VCaP (cell line): Measurements from ENCODE around the gene IFT57.

Experiments
- H3K27ac ChIP-seq: fragments of 450-650 bp; 2 replicates; pipeline ENCODE4 v1.5.1; 2017
- CTCF ChIP-seq: fragments of 450-650 bp; conservative IDR thresholded peaks from 2 replicates; pipeline ENCODE4 v1.5.1; 2017; ENCODE audit warnings: mild to moderate bottlenecking, moderate library complexity

The IFT57 gene

GRCh38 chr3:108152274-108152673 lies 70.0 kb downstream of the IFT57 start:
- no peak overlapping the region for H3K27ac ChIP-seq
- TF ChIP-seq CTCF: no peak

- no peak for TF ChIP-seq CTCF
- H3K27ac ChIP-seq: no peak overlapping the region
Measured at GRCh38 chr3:108150200-108150599, 72.0 kb downstream of the IFT57 start.

GRCh38 chr3:108146139-108146538 lies 76.1 kb downstream of the IFT57 start:
- no peak overlapping the region for H3K27ac ChIP-seq
- no peak for TF ChIP-seq CTCF

GRCh38 chr3:108145578-108145977 lies 76.6 kb downstream of the IFT57 start:
- H3K27ac ChIP-seq: no peak overlapping the region
- TF ChIP-seq CTCF: no peak

- no peak for TF ChIP-seq CTCF
- no peak overlapping the region for H3K27ac ChIP-seq
Measured at GRCh38 chr3:108137460-108137814, 84.8 kb downstream of the IFT57 start.

- no peak for TF ChIP-seq CTCF
- no peak overlapping the region for H3K27ac ChIP-seq
Measured at GRCh38 chr3:108136561-108137459, 85.4 kb downstream of the IFT57 start.

GRCh38 chr3:108134555-108134880 lies 87.7 kb downstream of the IFT57 start:
- no peak overlapping the region for H3K27ac ChIP-seq
- no peak for TF ChIP-seq CTCF
